ENCODE data around the gene PPP1R3A. TPM values are rescaled to one million over a fixed set of nuclear protein-coding genes. Genes with fewer than 3 reads are reported as not detected.

The PPP1R3A gene
- total and polyA plus RNA-seq, 2 donors (not counting 1 experiment from before 2014, with no cell fraction given): not detected

GRCh38 chr7:113892818-113893217 is 26.0 kb downstream of the PPP1R3A start:
- Histone ChIP-seq H3K36me3 (replicated peaks in 1 of 2; ENCODE audit: control extremely low read depth in 1 of 2, control insufficient read depth in 1 of 2, extremely low read depth in 1 of 2, insufficient read depth in 2 of 2, low read length in 1 of 2) (no peaks in the 10 kb centered on the region), H3K27ac (ENCODE audit: low read length in 2 of 2) (no peak overlapping the region), H3K4me3 (ENCODE audit: control extremely low read depth in 1 of 5, extremely low read depth in 1 of 5, insufficient read depth in 1 of 5, low read depth in 2 of 5, low read length in 4 of 5) (no peak overlapping the region), H2AFZ (ENCODE audit: insufficient read depth, low read depth, low read length, poor library complexity, severe bottlenecking) (no peak overlapping the region), H3K4me2 (replicated peaks; ENCODE audit: low read depth, low read length, poor library complexity, severe bottlenecking) (no peak overlapping the region), H3K79me2 (ENCODE audit: control insufficient read depth, insufficient read depth, low read length) (no peaks in the 10 kb centered on the region), H3K27me3 (replicated peaks in 1 of 4; ENCODE audit: control extremely low read depth in 1 of 4, control insufficient read depth in 3 of 4, insufficient read depth in 4 of 4, low read length in 3 of 4) (no peaks in the 10 kb centered on the region), H3K9me3 (ENCODE audit: control extremely low read depth in 1 of 3, control insufficient read depth in 2 of 3, insufficient read depth in 1 of 3, low read length in 2 of 3) (no peaks in the 10 kb centered on the region), H3K4me1 (ENCODE audit: control insufficient read depth in 2 of 2, insufficient read depth in 2 of 2, low read length in 2 of 2) (no peaks in the 10 kb centered on the region), H4K20me1 (ENCODE audit: control insufficient read depth, insufficient read depth, low read length, poor library complexity, severe bottlenecking) (no peaks in the 10 kb centered on the region), H3K9ac (ENCODE audit: low read length) (no peak overlapping the region)
- ATAC-seq (ENCODE audit: low read depth) (no peak), DNase-seq (no peak)
- Mint-ChIP-seq H3K4me1 (no peaks in the 10 kb centered on the region), H3K4me3 (no peak overlapping the region), H3K27me3 (no peaks in the 10 kb centered on the region), H3K9me3 (ENCODE audit: insufficient read depth) (no peaks in the 10 kb centered on the region), H3K27ac (no peak overlapping the region)
- TF ChIP-seq CTCF (IDR thresholded peaks at IDR 0.05): no peak
- TF ChIP-seq EZH2 (IDR thresholded peaks at IDR 0.05; ENCODE audit: borderline replicate concordance, insufficient read depth, low read depth, low read length, poor library complexity, severe bottlenecking): no peak
- intact Hi-C loops (cut with micrococcal nuclease): no loop called here
- POLR2A ChIA-PET: no interaction called here
- CTCF ChIA-PET: no interaction called here
- 29% methylated on average over 1 of the region's 3 CpGs for WGBS (ENCODE audit: insufficient coverage)

GRCh38 chr7:113891828-113892227 is 27.0 kb downstream of the PPP1R3A start:
- intact Hi-C loops (cut with micrococcal nuclease): no loop called here
- ChIA-PET CTCF (no interaction called here), POLR2A (no interaction called here)
- no peak overlapping the region for H3K27ac Mint-ChIP-seq
- no peak for TF ChIP-seq EZH2 (IDR thresholded peaks at IDR 0.05; ENCODE audit: borderline replicate concordance, insufficient read depth, low read depth, low read length, poor library complexity, severe bottlenecking)
- no peak for TF ChIP-seq CTCF (IDR thresholded peaks at IDR 0.05)
- no peaks in the 10 kb centered on the region for H3K4me1 ChIP-seq (ENCODE audit: control insufficient read depth in 2 of 2, insufficient read depth in 2 of 2, low read length in 2 of 2)
- H3K36me3 ChIP-seq (replicated peaks in 1 of 2; ENCODE audit: control extremely low read depth in 1 of 2, control insufficient read depth in 1 of 2, extremely low read depth in 1 of 2, insufficient read depth in 2 of 2, low read length in 1 of 2): no peaks in the 10 kb centered on the region
- no peaks in the 10 kb centered on the region for H3K27me3 ChIP-seq (replicated peaks in 1 of 4; ENCODE audit: control extremely low read depth in 1 of 4, control insufficient read depth in 3 of 4, insufficient read depth in 4 of 4, low read length in 3 of 4)
- no peaks in the 10 kb centered on the region for H3K9me3 Mint-ChIP-seq (ENCODE audit: insufficient read depth)
- ATAC-seq (ENCODE audit: low read depth): no peak
- no peak overlapping the region for H3K27ac ChIP-seq (ENCODE audit: low read length in 2 of 2)
- no peak for DNase-seq
- H3K9me3 ChIP-seq (ENCODE audit: control extremely low read depth in 1 of 3, control insufficient read depth in 2 of 3, insufficient read depth in 1 of 3, low read length in 2 of 3): no peaks in the 10 kb centered on the region
- WGBS (ENCODE audit: insufficient coverage): no CpG with 5 or more reads among the region's 1 CpG
- no peaks in the 10 kb centered on the region for H4K20me1 ChIP-seq (ENCODE audit: control insufficient read depth, insufficient read depth, low read length, poor library complexity, severe bottlenecking)
- no peak overlapping the region for H2AFZ ChIP-seq (ENCODE audit: insufficient read depth, low read depth, low read length, poor library complexity, severe bottlenecking)
- no peaks in the 10 kb centered on the region for H3K79me2 ChIP-seq (ENCODE audit: control insufficient read depth, insufficient read depth, low read length)
- H3K9ac ChIP-seq (ENCODE audit: low read length): no peak overlapping the region
- H3K4me2 ChIP-seq (replicated peaks; ENCODE audit: low read depth, low read length, poor library complexity, severe bottlenecking): no peak overlapping the region
- H3K4me3 ChIP-seq (ENCODE audit: control extremely low read depth in 1 of 5, extremely low read depth in 1 of 5, insufficient read depth in 1 of 5, low read depth in 2 of 5, low read length in 4 of 5): no peak overlapping the region
- no peaks in the 10 kb centered on the region for H3K27me3 Mint-ChIP-seq
- H3K4me3 Mint-ChIP-seq: no peak overlapping the region
- H3K4me1 Mint-ChIP-seq: no peaks in the 10 kb centered on the region

All from B cell (primary cell).